Neutrophil (primary cell): ENCODE data around the gene CNR2.
"Not testable (repeated sequence)": the region's sequence is repeated elsewhere in the genome, so short reads cannot be mapped to it uniquely, and the experiment has no call there.

ENCODE experiments used
- H3K27ac ChIP-seq: fragments of 200-600 bp; sonication (generic); 2 replicates; pipeline ENCODE4 v1.5.1; 2016; ENCODE audit warnings: mild to moderate bottlenecking, moderate library complexity
- H3K27me3 ChIP-seq: fragments of 200-600 bp; sonication (generic); 2 replicates; pipeline ENCODE4 v1.6.0; 2016; ENCODE audit warnings: mild to moderate bottlenecking
- H3K36me3 ChIP-seq: fragments of 200-600 bp; sonication (generic); 2 replicates; pipeline ENCODE4 v1.5.1; 2017
- H3K4me1 ChIP-seq, 2 experiments: fragments of 200-600 bp in 1 of 2; sonication (generic) in 1 of 2; 1 replicate in 1 of 2; 2 replicates in 1 of 2; pipeline versions ENCODE4 v1.5.1 to v1.6.1; 2013 to 2016; ENCODE audit warnings: low read depth in 1 of 2, low read length in 1 of 2, mild to moderate bottlenecking in 1 of 2, moderate library complexity in 1 of 2; ENCODE audit not compliant: control insufficient read depth in 1 of 2, insufficient read depth in 1 of 2
- H3K4me3 ChIP-seq, 2 experiments: fragments of 200-600 bp in 1 of 2; sonication (generic) in 1 of 2; 1 replicate in 1 of 2; 2 replicates in 1 of 2; pipeline ENCODE4 v1.5.1; 2013 to 2016; ENCODE audit warnings: low read depth in 1 of 2, low read length in 1 of 2, mild to moderate bottlenecking in 1 of 2, moderate library complexity in 1 of 2
- H3K9me3 ChIP-seq: fragments of 200-600 bp; sonication (generic); 2 replicates; pipeline ENCODE4 v1.5.1; 2016
- TF ChIP-seq, protein P1 (sequence below): fragments of 200-600 bp; sonication (generic); IDR thresholded peaks from 2 replicates; pipeline ENCODE4 v1.5.1; 2016; ENCODE audit warnings: antibody characterized with exemption

Gene CNR2

GRCh38 chr1:23906731-23907130 lies 6.4 kb downstream of the CNR2 start:
- no peaks in the 10 kb centered on the region for H3K36me3 ChIP-seq
- no peaks in the 10 kb centered on the region for H3K9me3 ChIP-seq
- H3K27me3 ChIP-seq = peaks cover 43% of the 10 kb centered on the region
- peaks cover 27 to 34% of the 10 kb centered on the region in 2 experiments for H3K4me1 ChIP-seq
- H3K27ac ChIP-seq = no peak overlapping the region
- H3K4me3 ChIP-seq = no peak overlapping the region
- TF ChIP-seq, protein P1, sequence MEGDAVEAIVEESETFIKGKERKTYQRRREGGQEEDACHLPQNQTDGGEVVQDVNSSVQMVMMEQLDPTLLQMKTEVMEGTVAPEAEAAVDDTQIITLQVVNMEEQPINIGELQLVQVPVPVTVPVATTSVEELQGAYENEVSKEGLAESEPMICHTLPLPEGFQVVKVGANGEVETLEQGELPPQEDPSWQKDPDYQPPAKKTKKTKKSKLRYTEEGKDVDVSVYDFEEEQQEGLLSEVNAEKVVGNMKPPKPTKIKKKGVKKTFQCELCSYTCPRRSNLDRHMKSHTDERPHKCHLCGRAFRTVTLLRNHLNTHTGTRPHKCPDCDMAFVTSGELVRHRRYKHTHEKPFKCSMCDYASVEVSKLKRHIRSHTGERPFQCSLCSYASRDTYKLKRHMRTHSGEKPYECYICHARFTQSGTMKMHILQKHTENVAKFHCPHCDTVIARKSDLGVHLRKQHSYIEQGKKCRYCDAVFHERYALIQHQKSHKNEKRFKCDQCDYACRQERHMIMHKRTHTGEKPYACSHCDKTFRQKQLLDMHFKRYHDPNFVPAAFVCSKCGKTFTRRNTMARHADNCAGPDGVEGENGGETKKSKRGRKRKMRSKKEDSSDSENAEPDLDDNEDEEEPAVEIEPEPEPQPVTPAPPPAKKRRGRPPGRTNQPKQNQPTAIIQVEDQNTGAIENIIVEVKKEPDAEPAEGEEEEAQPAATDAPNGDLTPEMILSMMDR = no peak

- H3K27me3 ChIP-seq = peaks cover 55% of the 10 kb centered on the region
Observed at GRCh38 chr1:23905461-23906025, 7.6 kb downstream of the CNR2 start.

DNA sequence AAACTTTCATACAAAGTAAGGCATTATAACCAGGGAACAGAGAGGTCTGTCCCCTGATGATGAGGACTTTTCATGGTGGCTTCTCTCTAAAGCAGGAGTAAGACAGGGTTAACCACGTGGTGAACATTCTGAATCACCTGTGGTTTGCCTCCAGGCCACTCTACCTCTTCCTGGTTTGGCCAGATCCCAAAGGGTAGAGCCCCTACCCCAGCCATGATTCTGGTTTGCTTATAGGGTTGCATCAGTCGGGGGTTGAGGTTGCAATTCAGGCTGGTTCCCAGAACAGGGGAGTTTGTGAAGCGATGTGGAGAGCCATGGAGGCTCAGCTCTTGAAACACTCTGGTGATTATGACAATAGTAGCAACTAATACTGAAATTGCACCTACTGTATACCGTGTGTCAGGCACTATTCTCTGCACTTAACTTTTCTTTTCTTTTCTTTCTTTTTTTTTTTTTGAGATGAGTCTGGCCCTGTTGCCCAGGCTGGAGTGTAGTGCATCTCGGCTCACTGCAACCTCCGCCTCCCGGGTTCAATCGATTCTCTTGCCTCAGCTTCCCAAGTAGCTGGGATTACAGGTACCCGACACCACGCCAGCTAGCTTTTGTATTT lies 8.3 kb downstream of the CNR2 start:
- Histone ChIP-seq H3K27ac (no peak overlapping the region), H3K4me1 (peaks cover 16 to 23% of the 10 kb centered on the region in 2 experiments), H3K27me3 (peaks cover 59% of the 10 kb centered on the region), H3K4me3 (no peak overlapping the region), H3K9me3 (no peaks in the 10 kb centered on the region), H3K36me3 (no peaks in the 10 kb centered on the region)
- TF ChIP-seq, protein P1 = no peak

More at GRCh38 chr1:23905461-23906025, 7.6 kb downstream of the CNR2 start:
- TF ChIP-seq, protein P1 = no peak
- Histone ChIP-seq H3K27ac (no peak overlapping the region), H3K4me3 (no peak overlapping the region), H3K9me3 (no peaks in the 10 kb centered on the region), H3K4me1 (peaks cover 16 to 23% of the 10 kb centered on the region in 2 experiments), H3K36me3 (no peaks in the 10 kb centered on the region)

GRCh38 chr1:23903754-23904153 lies 9.4 kb downstream of the CNR2 start:
- peaks cover 59% of the 10 kb centered on the region for H3K27me3 ChIP-seq
- TF ChIP-seq, protein P1 = no peak
- H3K4me3 ChIP-seq = no peak overlapping the region
- H3K9me3 ChIP-seq = no peaks in the 10 kb centered on the region
- no peaks in the 10 kb centered on the region for H3K36me3 ChIP-seq
- H3K4me1 ChIP-seq = peaks cover 5 to 14% of the 10 kb centered on the region in 2 experiments
- no peak overlapping the region for H3K27ac ChIP-seq

GRCh38 chr1:23902321-23903278 lies 10.6 kb downstream of the CNR2 start:
- TF ChIP-seq, protein P1 = no peak
- H3K27ac ChIP-seq = no peak overlapping the region
- peaks cover 59% of the 10 kb centered on the region for H3K27me3 ChIP-seq
- H3K9me3 ChIP-seq = no peaks in the 10 kb centered on the region
- H3K4me1 ChIP-seq = peaks cover 4 to 7% of the 10 kb centered on the region in 2 experiments
- H3K36me3 ChIP-seq = no peaks in the 10 kb centered on the region
- peak overlapping the region; percentile 8 to 28 for H3K4me3 ChIP-seq

- not testable (repeated sequence) for H3K27ac ChIP-seq
- H3K4me1 ChIP-seq = peaks cover 30 to 33% of the 10 kb centered on the region in 2 experiments
Observed at GRCh38 chr1:23900017-23900416, 13.1 kb downstream of the CNR2 start.

More at GRCh38 chr1:23900017-23900416, 13.1 kb downstream of the CNR2 start:
- H3K9me3 ChIP-seq, H3K4me3 ChIP-seq, H3K36me3 ChIP-seq: not testable (repeated sequence)
- H3K27me3 ChIP-seq = peaks cover 48% of the 10 kb centered on the region
